Psoas muscle (tissue), 8 donors: ENCODE results near the gene HS1BP3. TPM values are rescaled to one million over a fixed set of nuclear protein-coding genes. Genes with fewer than 3 reads are reported as not detected.

Source experiments
- ATAC-seq, 4 donors: fragments of 200-7000 bp; cut with Tn5 transposase; one replicate each; pipeline ENCODE4 v1.9.1; 2020; ENCODE audit warnings: moderate library complexity in 3 of 4, mild to moderate bottlenecking in 2 of 4
- DNase-seq, 2 donors: peaks; one replicate each; pipeline ENCODE4 v3.0.0-alpha.2; 2020
- H3K27ac ChIP-seq: fragments of 200-600 bp; one replicate; pipeline ENCODE4 v1.8.0; 2022
- H3K27me3 ChIP-seq, 3 donors: fragments of 200-600 bp in 1 of 3; one replicate each; pipeline versions ENCODE4 v1.6.1 to v1.8.0; 2013 to 2022; ENCODE audit warnings: low read length in 2 of 3, mild to moderate bottlenecking in 2 of 3, moderate library complexity in 1 of 3; ENCODE audit not compliant: insufficient read depth in 3 of 3
- H3K36me3 ChIP-seq, 2 donors: fragments of 200-600 bp in 1 of 2; one replicate each; pipeline versions ENCODE4 v1.6.1 to v1.8.0; 2013 to 2022; ENCODE audit warnings: low read depth in 1 of 2, mild to moderate bottlenecking in 1 of 2, moderate library complexity in 1 of 2; ENCODE audit not compliant: insufficient read depth in 1 of 2
- H3K4me1 ChIP-seq: fragments of 200-600 bp; one replicate; pipeline ENCODE4 v1.8.0; 2022
- H3K4me3 ChIP-seq: fragments of 200-600 bp; one replicate; pipeline ENCODE4 v1.8.0; 2022; ENCODE audit warnings: mild to moderate bottlenecking
- H3K9me3 ChIP-seq: fragments of 200-600 bp; one replicate; pipeline ENCODE4 v1.8.0; 2022
- CTCF ChIP-seq: fragments of 200-600 bp; IDR thresholded peaks from one replicate; pipeline ENCODE4 v1.8.0; 2022; ENCODE audit warnings: antibody characterized with exemption
- WGBS, 3 donors: extraction: QIAGEN DNeasy Blood & Tissue Kit; methylation state at CpG; one replicate each; pipeline versions ENCODE4 v1.1.6 to v1.1.7; 2013; 5-methylcytosine and 5-hydroxymethylcytosine counted together
- intact Hi-C, 2 donors: fragments of 100-400 bp; cut with DNase I; formaldehyde crosslinking; loops; one replicate each; pipeline versions ENCODE4 v1.11.0 to v1.14.2; 2022
- polyA plus RNA-seq, 3 donors: library from polyadenylated mRNA; stranded (reverse); fragments of 200-250 nt; gene quantifications; one replicate each; pipeline ENCODE4 v1.2.3, GENCODE V29; 2013
- total RNA-seq, 4 donors: library from RNA; stranded (reverse); fragmentation: NEBNext Ultra II Directional in 2 of 4; extraction: Animal tissue kit (Norgen Biotek cat#: 25700) in 2 of 4; gene quantifications; one replicate each; pipeline versions ENCODE4 v1.2.1 to v1.2.4, GENCODE V29; 2021 to 2023
- donor health status: healthy with polysubstance abuse.
- donor health status: DM: no; HTN: no; CAD: no; lungs with moderate emphysema.
- donor health status: Bipolar disorder and iron deficiency.
- donor health status: healthy.
- donor health status: DM: yes; HTN: yes; CAD: no.
- donor health status: DM: no; HTN: no; CAD: no.
- donor health status: DM: no; HTN: no; CAD: no.
- donor health status: DM: yes; HTN: yes; CAD: no.

Gene HS1BP3
- total and polyA plus RNA-seq, 7 donors = 9.2 to 20.6 (median 12.1) TPM

- Histone ChIP-seq H3K27me3 (peaks cover 3 to 93% (median 50%) of the 10 kb centered on the region in 3 donors), H3K4me3 (no peak overlapping the region), H3K36me3 (no peaks in the 10 kb centered on the region), H3K9me3 (no peaks in the 10 kb centered on the region), H3K27ac (no peak overlapping the region), H3K4me1 (peaks cover 4% of the 10 kb centered on the region)
- intact Hi-C loops = loop anchor here (5.0 to 10.0 kb wide), 2 partner anchors 375 to 962 kb away; partner anchors contain the start of gene APOB (in 1 of the 2)
- DNase-seq (no peak), ATAC-seq (no peak)
- TF ChIP-seq CTCF = no peak
- WGBS, 3 donors = 45 to 48% (median 48%) methylated on average over 45 of the region's 45 CpGs
These were observed 18.8 kb upstream of the HS1BP3 start for GRCh38 chr2:20669562-20670314.

- Histone ChIP-seq H3K27me3 (peaks cover 3 to 93% (median 54%) of the 10 kb centered on the region in 3 donors), H3K27ac (no peak overlapping the region), H3K9me3 (no peaks in the 10 kb centered on the region), H3K36me3 (no peaks in the 10 kb centered on the region), H3K4me3 (no peak overlapping the region), H3K4me1 (peaks cover 4% of the 10 kb centered on the region)
- no peak for TF ChIP-seq CTCF
- intact Hi-C loops = loop anchor here in 1 of 2 donors (10.0 kb wide), 1 partner anchor 376 kb away; the partner anchor contains the start of gene APOB
- DNase-seq (no peak), ATAC-seq (no peak)
- WGBS, 3 donors = 74 to 79% (median 76%) methylated on average over 8 of the region's 8 CpGs
These were observed 18.1 kb upstream of the HS1BP3 start for GRCh38 chr2:20668871-20669475.

DNA sequence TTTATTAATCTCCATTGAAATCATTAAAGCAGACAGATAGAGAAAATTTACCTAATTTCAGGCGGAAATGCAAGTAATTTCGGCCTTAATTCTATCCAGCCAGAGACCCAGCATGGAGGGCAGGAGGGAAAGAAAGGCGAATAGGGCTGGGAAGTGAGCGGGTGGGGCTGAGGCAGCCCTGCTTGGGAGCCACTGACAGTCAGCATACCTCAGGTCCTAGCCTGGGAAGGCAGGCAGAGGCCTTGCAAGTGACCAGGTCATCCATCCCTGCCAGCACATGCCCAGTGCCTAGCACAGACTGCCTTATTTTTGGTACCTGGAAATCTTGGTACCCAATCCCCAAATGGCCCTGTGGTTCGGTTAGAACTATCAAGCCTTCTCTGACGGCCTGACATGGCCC, 17.6 kb upstream of the HS1BP3 start:
- DNase-seq (no peak), ATAC-seq (no peak)
- Histone ChIP-seq H3K4me3 (no peak overlapping the region), H3K4me1 (peaks cover 4% of the 10 kb centered on the region), H3K27me3 (peaks cover 3 to 94% (median 56%) of the 10 kb centered on the region in 3 donors), H3K27ac (no peak overlapping the region), H3K9me3 (no peaks in the 10 kb centered on the region), H3K36me3 (no peaks in the 10 kb centered on the region)
- 95 to 99% (median 97%) methylated on average over 5 to 6 of the region's 6 CpGs for WGBS, 3 donors
- no peak for TF ChIP-seq CTCF
- intact Hi-C loops = loop anchor here in 1 of 2 donors (10.0 kb wide), 1 partner anchor 376 kb away; the partner anchor contains the start of gene APOB

DNA sequence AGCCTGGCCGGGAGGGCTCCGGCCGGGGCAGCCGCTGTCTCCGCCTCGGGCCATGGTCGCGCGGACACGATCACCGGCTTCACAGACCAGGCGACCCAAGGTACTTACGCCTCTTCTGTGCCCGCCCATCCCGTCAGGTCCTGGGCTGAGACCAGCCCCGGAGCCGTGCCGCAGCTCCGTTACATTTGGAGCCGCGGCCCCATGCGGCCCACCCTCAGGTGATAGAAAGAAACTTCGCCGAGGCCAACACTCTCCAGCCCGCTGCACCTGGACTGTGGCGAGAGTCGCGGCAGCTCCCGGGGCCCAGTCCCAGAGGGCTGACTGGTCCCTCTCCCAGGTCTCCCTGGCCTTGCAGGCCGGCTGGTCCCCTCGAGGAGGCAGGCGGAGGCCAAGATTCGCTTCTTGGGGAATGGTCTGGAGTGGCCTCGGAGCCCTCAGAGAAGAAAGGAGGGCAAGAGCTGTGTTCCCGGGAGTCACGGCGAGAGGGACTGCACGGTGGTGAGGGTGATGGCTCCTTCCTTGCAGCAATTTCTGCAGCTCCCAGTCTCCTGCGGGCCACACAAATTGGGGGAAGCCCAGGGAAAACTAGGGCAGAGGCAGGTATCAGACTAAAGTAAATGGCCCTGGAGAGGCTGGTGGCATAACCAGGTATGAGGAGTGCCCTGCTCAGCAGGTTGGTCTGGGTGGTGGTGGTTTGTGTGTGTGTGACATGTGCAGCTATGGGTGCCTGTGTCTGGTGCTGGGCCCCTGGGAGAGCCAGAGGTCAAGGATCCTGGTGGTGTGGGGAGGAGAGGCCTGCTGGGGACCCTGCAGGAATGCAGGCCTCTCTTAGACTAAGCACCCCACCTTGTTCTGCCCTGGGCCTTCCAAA, 16.9 kb upstream of the HS1BP3 start:
- Histone ChIP-seq H3K27me3 (peaks cover 3 to 96% (median 56%) of the 10 kb centered on the region in 3 donors), H3K4me3 (peak overlapping the region; percentile 50), H3K4me1 (peaks cover 4% of the 10 kb centered on the region), H3K36me3 (no peaks in the 10 kb centered on the region), H3K9me3 (no peaks in the 10 kb centered on the region), H3K27ac (no peak overlapping the region)
- no peak for DNase-seq
- intact Hi-C loops = loop anchor here in 1 of 2 donors (10.0 kb wide), 1 partner anchor 377 kb away; the partner anchor contains the start of gene APOB
- WGBS, 3 donors = 33 to 39% (median 34%) methylated on average over 31 to 39 of the region's 39 CpGs
- TF ChIP-seq CTCF = no peak
- peak in 1 of 4 donors; percentile 9 for ATAC-seq
